Esophagus squamous epithelium (tissue), 4 donors: ENCODE data around the gene PHACTR1.

Experiments used
- POLR2A ChIP-seq, 4 donors: fragments of 450-650 bp; IDR thresholded peaks; one replicate each; pipeline ENCODE4 v1.6.1; 2017; ENCODE audit warnings: antibody characterized with exemption in 4 of 4, mild to moderate bottlenecking in 4 of 4, moderate library complexity in 3 of 4
- TF ChIP-seq, protein P1 (sequence below), 6 experiments: fragments of 450-650 bp in 4 of 6; fragments of 200-600 bp in 2 of 6; sonication (generic) in 2 of 6; IDR thresholded peaks; one replicate each; pipeline ENCODE4 v1.5.1; 2016 to 2019; ENCODE audit warnings: antibody characterized with exemption in 6 of 6, mild to moderate bottlenecking in 4 of 6, moderate library complexity in 4 of 6

GRCh38 chr6:12836009-12836408 is 119.4 kb downstream of the PHACTR1 start:
- TF ChIP-seq, protein P1, sequence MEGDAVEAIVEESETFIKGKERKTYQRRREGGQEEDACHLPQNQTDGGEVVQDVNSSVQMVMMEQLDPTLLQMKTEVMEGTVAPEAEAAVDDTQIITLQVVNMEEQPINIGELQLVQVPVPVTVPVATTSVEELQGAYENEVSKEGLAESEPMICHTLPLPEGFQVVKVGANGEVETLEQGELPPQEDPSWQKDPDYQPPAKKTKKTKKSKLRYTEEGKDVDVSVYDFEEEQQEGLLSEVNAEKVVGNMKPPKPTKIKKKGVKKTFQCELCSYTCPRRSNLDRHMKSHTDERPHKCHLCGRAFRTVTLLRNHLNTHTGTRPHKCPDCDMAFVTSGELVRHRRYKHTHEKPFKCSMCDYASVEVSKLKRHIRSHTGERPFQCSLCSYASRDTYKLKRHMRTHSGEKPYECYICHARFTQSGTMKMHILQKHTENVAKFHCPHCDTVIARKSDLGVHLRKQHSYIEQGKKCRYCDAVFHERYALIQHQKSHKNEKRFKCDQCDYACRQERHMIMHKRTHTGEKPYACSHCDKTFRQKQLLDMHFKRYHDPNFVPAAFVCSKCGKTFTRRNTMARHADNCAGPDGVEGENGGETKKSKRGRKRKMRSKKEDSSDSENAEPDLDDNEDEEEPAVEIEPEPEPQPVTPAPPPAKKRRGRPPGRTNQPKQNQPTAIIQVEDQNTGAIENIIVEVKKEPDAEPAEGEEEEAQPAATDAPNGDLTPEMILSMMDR (IDR thresholded peaks at IDR 0.05), result no peak
- TF ChIP-seq POLR2A (IDR thresholded peaks at IDR 0.05), result no peak
